GM19025 (cell line): ENCODE results near the gene MX2.

ENCODE experiments used
- ATAC-seq: cut with Tn5 transposase; IDR thresholded peaks from one replicate; pipeline ENCODE4 v1.9.1; 2021; ENCODE audit warnings: mild to moderate bottlenecking, low read depth, moderate library complexity; ENCODE audit not compliant: unreplicated experiment

MX2 gene

GRCh38 chr21:41378849-41379248 lies 17.0 kb downstream of the MX2 start:
- no peak for ATAC-seq

GRCh38 chr21:41379901-41380300 lies 18.1 kb downstream of the MX2 start:
- ATAC-seq: no peak

- ATAC-seq: no peak
These were observed 19.9 kb downstream of the MX2 start for GRCh38 chr21:41381731-41382130.

- no peak for ATAC-seq
These were observed 25.4 kb downstream of the MX2 start for GRCh38 chr21:41387042-41387819.

GRCh38 chr21:41387824-41388223 lies 26.0 kb downstream of the MX2 start:
- ATAC-seq: no peak

GRCh38 chr21:41388259-41388658 lies 26.4 kb downstream of the MX2 start:
- ATAC-seq: no peak

GRCh38 chr21:41390043-41390639 lies 28.3 kb downstream of the MX2 start:
- ATAC-seq: no peak

- no peak for ATAC-seq
These were observed 32.1 kb downstream of the MX2 start for GRCh38 chr21:41393876-41394465.

- no peak for ATAC-seq
These were observed 34.8 kb downstream of the MX2 start for GRCh38 chr21:41396558-41397075.

GRCh38 chr21:41397471-41397891 lies 35.7 kb downstream of the MX2 start:
- no peak for ATAC-seq

GRCh38 chr21:41398251-41398650 lies 36.4 kb downstream of the MX2 start:
- ATAC-seq: no peak

GRCh38 chr21:41398831-41399230 lies 37.0 kb downstream of the MX2 start:
- ATAC-seq: no peak

GRCh38 chr21:41399246-41399800 lies 37.5 kb downstream of the MX2 start:
- ATAC-seq: no peak

- no peak for ATAC-seq
These were observed 40.4 kb downstream of the MX2 start for GRCh38 chr21:41402231-41402630.

- no peak for ATAC-seq
These were observed 41.0 kb downstream of the MX2 start for GRCh38 chr21:41402796-41403195.

GRCh38 chr21:41403331-41403730 lies 41.5 kb downstream of the MX2 start:
- no peak for ATAC-seq

GRCh38 chr21:41403966-41404365 lies 42.1 kb downstream of the MX2 start:
- no peak for ATAC-seq

- no peak for ATAC-seq
These were observed 43.5 kb downstream of the MX2 start for GRCh38 chr21:41405321-41405720.

- ATAC-seq: no peak
These were observed 44.5 kb downstream of the MX2 start for GRCh38 chr21:41406340-41406739.

GRCh38 chr21:41407541-41408460 lies 46.0 kb downstream of the MX2 start:
- ATAC-seq: no peak
